Lower leg skin (tissue), 3 donors: ENCODE data around the gene SMAD6.

Experiments
- CTCF ChIP-seq, 3 donors: fragments of 450-650 bp; IDR thresholded peaks; one replicate each; pipeline ENCODE4 v1.5.1; 2016; ENCODE audit warnings: antibody characterized with exemption in 3 of 3, mild to moderate bottlenecking in 3 of 3, moderate library complexity in 2 of 3
- POLR2A ChIP-seq, 2 donors: fragments of 450-650 bp; IDR thresholded peaks; one replicate each; pipeline ENCODE4 v1.6.1; 2016 to 2017; ENCODE audit warnings: antibody characterized with exemption in 2 of 2, mild to moderate bottlenecking in 1 of 2, moderate library complexity in 1 of 2

GRCh38 chr15:66738595-66738994 lies 36.6 kb downstream of the SMAD6 start:
- TF ChIP-seq POLR2A (IDR thresholded peaks at IDR 0.05) (no peak), CTCF (IDR thresholded peaks at IDR 0.05) (no peak)
